ENCODE data around the gene XYLT2. TPM values are rescaled to one million over a fixed set of nuclear protein-coding genes. Genes with fewer than 3 reads are reported as not detected.

Gene XYLT2
- total and polyA plus RNA-seq, 9 of the 15 experiments (the other 6 are each of a cell fraction or from before 2014, with no cell fraction given), result 0.63 to 9.1 (median 4.3) TPM

GRCh38 chr17:50308666-50309065 is 37.3 kb upstream of the XYLT2 start (continued):
- no peak for TF ChIP-seq HMGXB4 (CRISPR knock-in tag; IDR thresholded peaks at IDR 0.05)
- no peak for TF ChIP-seq ZNF224 (CRISPR knock-in tag; IDR thresholded peaks at IDR 0.05)
- TF ChIP-seq ZNF197 (CRISPR knock-in tag; IDR thresholded peaks at IDR 0.05; ENCODE audit: low read depth), result no peak
- TF ChIP-seq PURB (CRISPR knock-in tag; IDR thresholded peaks at IDR 0.05; ENCODE audit: low read depth), result no peak
- TF ChIP-seq POLR3A (IDR thresholded peaks at IDR 0.05; ENCODE audit: borderline replicate concordance, extremely low read depth, insufficient read depth, insufficient read length), result no peak
- TF ChIP-seq PBX2 (CRISPR knock-in tag; IDR thresholded peaks at IDR 0.05; ENCODE audit: low read depth), result no peak
- TF ChIP-seq PBX2 (tag; conservative IDR thresholded peaks at IDR 0.05; ENCODE audit: low read depth), result no peak
- no peak for TF ChIP-seq KLF1 (tag; IDR thresholded peaks at IDR 0.05)
- TF ChIP-seq CREM (IDR thresholded peaks at IDR 0.05; ENCODE audit: low read depth), result no peak
- no peak for TF ChIP-seq BRD9 (IDR thresholded peaks at IDR 0.05; ENCODE audit: low read depth, partially characterized antibody)
- no peak for TF ChIP-seq ILF3 (IDR thresholded peaks at IDR 0.05; ENCODE audit: borderline replicate concordance)
- TF ChIP-seq, protein P1, sequence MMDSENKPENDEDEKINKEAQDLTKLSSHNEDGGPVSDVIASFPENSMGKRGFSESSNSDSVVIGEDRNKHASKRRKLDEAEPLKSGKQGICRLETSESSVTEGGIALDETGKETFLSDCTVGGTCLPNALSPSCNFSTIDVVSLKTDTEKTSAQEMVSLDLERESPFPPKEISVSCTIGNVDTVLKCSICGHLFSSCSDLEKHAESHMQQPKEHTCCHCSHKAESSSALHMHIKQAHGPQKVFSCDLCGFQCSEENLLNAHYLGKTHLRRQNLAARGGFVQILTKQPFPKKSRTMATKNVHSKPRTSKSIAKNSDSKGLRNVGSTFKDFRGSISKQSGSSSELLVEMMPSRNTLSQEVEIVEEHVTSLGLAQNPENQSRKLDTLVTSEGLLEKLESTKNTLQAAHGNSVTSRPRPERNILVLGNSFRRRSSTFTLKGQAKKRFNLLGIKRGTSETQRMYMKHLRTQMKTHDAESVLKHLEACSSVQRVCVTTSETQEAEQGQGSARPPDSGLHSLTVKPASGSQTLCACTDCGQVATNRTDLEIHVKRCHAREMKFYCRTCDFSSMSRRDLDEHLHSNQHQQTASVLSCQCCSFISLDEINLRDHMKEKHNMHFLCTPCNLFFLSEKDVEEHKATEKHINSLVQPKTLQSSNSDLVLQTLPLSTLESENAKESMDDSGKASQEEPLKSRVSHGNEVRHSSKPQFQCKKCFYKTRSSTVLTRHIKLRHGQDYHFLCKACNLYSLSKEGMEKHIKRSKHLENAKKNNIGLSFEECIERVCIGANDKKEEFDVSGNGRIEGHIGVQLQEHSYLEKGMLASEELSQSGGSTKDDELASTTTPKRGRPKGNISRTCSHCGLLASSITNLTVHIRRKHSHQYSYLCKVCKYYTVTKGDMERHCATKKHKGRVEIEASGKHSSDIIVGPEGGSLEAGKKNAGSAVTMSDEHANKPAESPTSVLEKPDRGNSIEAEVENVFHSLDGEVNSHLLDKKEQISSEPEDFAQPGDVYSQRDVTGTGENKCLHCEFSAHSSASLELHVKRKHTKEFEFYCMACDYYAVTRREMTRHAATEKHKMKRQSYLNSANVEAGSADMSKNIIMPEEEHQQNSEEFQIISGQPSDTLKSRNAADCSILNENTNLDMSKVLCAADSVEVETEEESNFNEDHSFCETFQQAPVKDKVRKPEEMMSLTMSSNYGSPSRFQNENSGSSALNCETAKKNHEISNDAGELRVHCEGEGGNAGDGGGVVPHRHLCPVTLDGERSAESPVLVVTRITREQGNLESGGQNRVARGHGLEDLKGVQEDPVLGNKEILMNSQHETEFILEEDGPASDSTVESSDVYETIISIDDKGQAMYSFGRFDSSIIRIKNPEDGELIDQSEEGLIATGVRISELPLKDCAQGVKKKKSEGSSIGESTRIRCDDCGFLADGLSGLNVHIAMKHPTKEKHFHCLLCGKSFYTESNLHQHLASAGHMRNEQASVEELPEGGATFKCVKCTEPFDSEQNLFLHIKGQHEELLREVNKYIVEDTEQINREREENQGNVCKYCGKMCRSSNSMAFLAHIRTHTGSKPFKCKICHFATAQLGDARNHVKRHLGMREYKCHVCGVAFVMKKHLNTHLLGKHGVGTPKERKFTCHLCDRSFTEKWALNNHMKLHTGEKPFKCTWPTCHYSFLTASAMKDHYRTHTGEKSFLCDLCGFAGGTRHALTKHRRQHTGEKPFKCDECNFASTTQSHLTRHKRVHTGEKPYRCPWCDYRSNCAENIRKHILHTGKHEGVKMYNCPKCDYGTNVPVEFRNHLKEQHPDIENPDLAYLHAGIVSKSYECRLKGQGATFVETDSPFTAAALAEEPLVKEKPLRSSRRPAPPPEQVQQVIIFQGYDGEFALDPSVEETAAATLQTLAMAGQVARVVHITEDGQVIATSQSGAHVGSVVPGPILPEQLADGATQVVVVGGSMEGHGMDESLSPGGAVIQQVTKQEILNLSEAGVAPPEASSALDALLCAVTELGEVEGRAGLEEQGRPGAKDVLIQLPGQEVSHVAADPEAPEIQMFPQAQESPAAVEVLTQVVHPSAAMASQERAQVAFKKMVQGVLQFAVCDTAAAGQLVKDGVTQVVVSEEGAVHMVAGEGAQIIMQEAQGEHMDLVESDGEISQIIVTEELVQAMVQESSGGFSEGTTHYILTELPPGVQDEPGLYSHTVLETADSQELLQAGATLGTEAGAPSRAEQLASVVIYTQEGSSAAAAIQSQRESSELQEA (IDR thresholded peaks at IDR 0.05; ENCODE audit: low read depth), result no peak
- no peak for TF ChIP-seq ELF1 (tag; IDR thresholded peaks at IDR 0.05)

Measured in K562 (cell line).